Tibial nerve (tissue), 4 donors: ENCODE measurements around the gene SFMBT2. TPM values are rescaled to one million over a fixed set of nuclear protein-coding genes. Genes with fewer than 3 reads are reported as not detected.

Experiments used
- DNase-seq, 2 donors: peaks; one replicate each; pipeline ENCODE4 v3.0.0-alpha.2; 2019; ENCODE audit warnings: low spot score in 2 of 2
- H3K27ac ChIP-seq, 4 donors: fragments of 200-600 bp; sonication (generic) in 3 of 4; one replicate each; pipeline ENCODE4 v1.5.1; 2017 to 2019; ENCODE audit warnings: mild to moderate bottlenecking in 1 of 4
- H3K27me3 ChIP-seq, 2 donors: fragments of 200-600 bp; sonication (generic) in 1 of 2; one replicate each; pipeline versions ENCODE4 v1.5.1 to v1.6.0; 2017 to 2019
- H3K36me3 ChIP-seq, 3 donors: fragments of 200-600 bp; sonication (generic); one replicate each; pipeline ENCODE4 v1.5.1; 2018 to 2019
- H3K4me1 ChIP-seq, 4 donors: fragments of 200-600 bp; sonication (generic) in 3 of 4; one replicate each; pipeline ENCODE4 v1.5.1; 2017 to 2019
- H3K4me3 ChIP-seq, 4 donors: fragments of 200-600 bp; sonication (generic) in 3 of 4; one replicate each; pipeline ENCODE4 v1.5.1; 2017 to 2019; ENCODE audit warnings: mild to moderate bottlenecking in 1 of 4, moderate library complexity in 1 of 4
- H3K9me3 ChIP-seq, 4 donors: fragments of 200-600 bp; sonication (generic) in 3 of 4; one replicate each; pipeline ENCODE4 v1.5.1; 2017 to 2019
- EP300 ChIP-seq, 2 donors: sonication (generic); formaldehyde crosslinking; IDR thresholded peaks; one replicate each; pipeline ENCODE4 v1.6.1; 2017; ENCODE audit warnings: antibody characterized with exemption in 2 of 2, mild to moderate bottlenecking in 1 of 2
- POLR2A ChIP-seq, 2 donors: fragments of 450-650 bp; IDR thresholded peaks; one replicate each; pipeline ENCODE4 v1.6.1; 2017; ENCODE audit warnings: antibody characterized with exemption in 2 of 2, mild to moderate bottlenecking in 2 of 2, moderate library complexity in 2 of 2
- WGBS, 2 donors: methylation state at CpG; one replicate each; pipeline ENCODE4 v1.1.5; 2018; 5-methylcytosine and 5-hydroxymethylcytosine counted together
- total RNA-seq, 4 donors: library from RNA; depleted of rRNA; stranded (reverse); fragments of >200 nt; gene quantifications; one replicate each; pipeline ENCODE4 v1.1.0, GENCODE V29; 2016
- TF ChIP-seq, protein P1 (sequence below), 5 experiments: fragments of 200-600 bp in 3 of 5; fragments of 450-650 bp in 2 of 5; sonication (generic) in 3 of 5; IDR thresholded peaks; one replicate each; pipeline ENCODE4 v1.5.1; 2016 to 2019; ENCODE audit warnings: antibody characterized with exemption in 5 of 5, mild to moderate bottlenecking in 3 of 5, moderate library complexity in 2 of 5

Gene SFMBT2
- total RNA-seq, 4 donors from 2014 or later, result 10.2 to 24.0 (median 15.4) TPM

DNA sequence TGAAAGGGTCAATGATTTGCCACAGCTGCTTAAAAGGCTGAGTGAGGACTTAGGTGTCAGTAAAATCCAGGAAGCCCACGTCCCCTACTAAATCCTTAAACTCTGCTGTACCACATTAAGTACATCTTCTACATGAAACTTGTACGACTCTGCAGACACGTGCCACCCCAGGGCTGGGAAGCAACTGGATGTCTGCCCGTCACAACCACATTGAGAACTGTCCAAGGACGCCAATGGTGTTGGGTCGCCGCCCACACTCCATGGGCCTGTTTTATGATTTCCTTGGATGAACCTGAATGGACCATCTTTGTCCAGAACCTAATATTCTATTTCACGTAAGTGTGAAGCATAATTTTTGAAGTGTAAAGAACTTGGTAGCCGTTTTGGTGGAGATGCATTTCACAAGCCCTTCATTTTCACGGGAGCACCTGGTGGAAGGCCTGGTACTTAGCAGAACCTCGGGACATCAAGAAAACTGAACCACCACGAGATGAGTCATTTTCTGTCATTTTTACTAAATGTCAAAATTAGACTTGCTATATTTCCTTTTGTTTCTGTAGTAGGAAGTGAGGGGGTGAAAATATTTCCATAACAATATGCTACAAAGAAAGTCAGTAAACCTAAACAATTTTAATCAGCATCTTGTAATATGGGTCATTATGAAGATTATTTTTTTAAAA, 134.9 kb downstream of the SFMBT2 start:
- no peak overlapping the region for H3K4me3 ChIP-seq
- DNase-seq, result no peak
- H3K9me3 ChIP-seq, result no peaks in the 10 kb centered on the region
- TF ChIP-seq POLR2A (IDR thresholded peaks at IDR 0.05) (no peak), EP300 (IDR thresholded peaks at IDR 0.05) (no peak)
- TF ChIP-seq, protein P1, sequence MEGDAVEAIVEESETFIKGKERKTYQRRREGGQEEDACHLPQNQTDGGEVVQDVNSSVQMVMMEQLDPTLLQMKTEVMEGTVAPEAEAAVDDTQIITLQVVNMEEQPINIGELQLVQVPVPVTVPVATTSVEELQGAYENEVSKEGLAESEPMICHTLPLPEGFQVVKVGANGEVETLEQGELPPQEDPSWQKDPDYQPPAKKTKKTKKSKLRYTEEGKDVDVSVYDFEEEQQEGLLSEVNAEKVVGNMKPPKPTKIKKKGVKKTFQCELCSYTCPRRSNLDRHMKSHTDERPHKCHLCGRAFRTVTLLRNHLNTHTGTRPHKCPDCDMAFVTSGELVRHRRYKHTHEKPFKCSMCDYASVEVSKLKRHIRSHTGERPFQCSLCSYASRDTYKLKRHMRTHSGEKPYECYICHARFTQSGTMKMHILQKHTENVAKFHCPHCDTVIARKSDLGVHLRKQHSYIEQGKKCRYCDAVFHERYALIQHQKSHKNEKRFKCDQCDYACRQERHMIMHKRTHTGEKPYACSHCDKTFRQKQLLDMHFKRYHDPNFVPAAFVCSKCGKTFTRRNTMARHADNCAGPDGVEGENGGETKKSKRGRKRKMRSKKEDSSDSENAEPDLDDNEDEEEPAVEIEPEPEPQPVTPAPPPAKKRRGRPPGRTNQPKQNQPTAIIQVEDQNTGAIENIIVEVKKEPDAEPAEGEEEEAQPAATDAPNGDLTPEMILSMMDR (IDR thresholded peaks at IDR 0.05), result no peak
- WGBS, 2 donors, result 86% methylated on average over 12 of the region's 12 CpGs
- H3K36me3 ChIP-seq, result peaks cover 0 to 16% (median 0%) of the 10 kb centered on the region in 3 donors
- no peak overlapping the region for H3K27ac ChIP-seq
- no peaks in the 10 kb centered on the region for H3K4me1 ChIP-seq
- no peaks in the 10 kb centered on the region for H3K27me3 ChIP-seq

DNA sequence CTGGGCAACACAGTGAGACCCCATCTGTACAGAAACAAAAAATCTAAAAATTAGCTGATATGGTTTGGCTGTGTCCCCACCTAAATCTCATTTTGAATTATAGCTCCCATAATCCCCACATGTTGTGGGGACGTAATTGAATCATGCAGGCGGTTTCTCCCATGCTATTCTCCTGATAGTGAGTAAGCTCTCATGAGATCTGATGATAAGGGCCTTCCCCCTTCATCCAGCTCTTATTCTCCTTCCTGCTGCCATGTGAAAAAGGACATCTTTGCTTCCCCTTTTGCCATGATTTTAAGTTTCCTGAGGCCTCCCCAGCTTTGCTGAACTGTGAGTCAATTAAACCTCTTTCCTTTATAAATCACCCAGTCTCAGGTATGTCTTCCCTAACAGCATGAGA, 136.5 kb downstream of the SFMBT2 start:
- no peak for DNase-seq
- Histone ChIP-seq H3K27me3 (no peaks in the 10 kb centered on the region), H3K9me3 (no peaks in the 10 kb centered on the region), H3K4me3 (no peak overlapping the region), H3K4me1 (peaks cover 0 to 9% (median 0%) of the 10 kb centered on the region in 4 donors), H3K36me3 (peaks cover 0 to 12% (median 3%) of the 10 kb centered on the region in 3 donors), H3K27ac (no peak overlapping the region)
- whole genome bisulfite sequencing, 2 donors, result 89% methylated on average over 2 of the region's 2 CpGs
- TF ChIP-seq, protein P1 (IDR thresholded peaks at IDR 0.05), result no peak
- TF ChIP-seq POLR2A (IDR thresholded peaks at IDR 0.05) (no peak), EP300 (IDR thresholded peaks at IDR 0.05) (no peak)

DNA sequence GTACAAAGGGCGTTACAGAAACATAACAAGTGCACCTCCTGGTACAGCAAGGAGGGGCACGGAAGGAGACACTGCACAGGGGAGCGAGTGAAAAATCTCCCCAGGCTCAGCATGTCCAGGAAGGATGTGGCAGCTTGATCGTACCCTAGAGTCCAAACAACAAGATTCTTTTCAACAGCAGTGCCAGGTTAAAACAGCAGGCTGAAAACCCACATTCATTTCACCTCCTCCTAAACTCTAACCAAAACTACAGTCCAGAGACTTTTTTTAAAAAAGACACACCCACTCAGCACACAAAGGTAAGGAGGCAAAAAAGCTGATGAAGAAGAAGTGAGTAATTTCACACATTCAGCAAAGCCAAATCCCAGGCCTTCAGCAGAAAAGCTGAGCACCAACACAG, 138.8 kb downstream of the SFMBT2 start:
- no peak for DNase-seq

DNA sequence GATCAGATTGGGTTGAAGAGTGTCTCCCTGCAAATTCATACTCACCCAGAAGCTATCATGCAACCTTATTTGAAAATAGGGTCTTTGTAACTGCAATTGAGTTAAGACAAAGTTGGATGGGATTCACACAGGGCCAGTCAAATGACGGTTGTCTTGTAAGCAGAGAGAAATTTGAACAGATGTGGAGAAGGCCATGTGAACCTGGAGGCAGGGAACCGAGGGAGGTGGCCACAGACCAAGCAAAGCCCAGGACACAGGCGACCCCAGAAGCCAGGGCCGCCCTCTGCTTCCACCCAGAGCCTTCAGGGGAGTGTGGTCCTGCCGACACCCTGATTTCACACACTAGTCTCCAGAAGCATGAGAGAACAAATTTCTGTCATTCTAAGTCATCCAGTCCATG, 140.8 kb downstream of the SFMBT2 start:
- TF ChIP-seq EP300 (IDR thresholded peaks at IDR 0.05), result no peak
- TF ChIP-seq POLR2A (IDR thresholded peaks at IDR 0.05), result no peak
- TF ChIP-seq, protein P1 (IDR thresholded peaks at IDR 0.05), result no peak
- Histone ChIP-seq H3K4me1 (peaks cover 0 to 11% (median 0%) of the 10 kb centered on the region in 4 donors), H3K27me3 (no peaks in the 10 kb centered on the region), H3K36me3 (peaks cover 0 to 9% (median 3%) of the 10 kb centered on the region in 3 donors), H3K4me3 (no peak overlapping the region), H3K9me3 (no peaks in the 10 kb centered on the region), H3K27ac (no peak overlapping the region)
- DNase-seq, result no peak
- WGBS, 2 donors, result 81 to 84% methylated on average over 5 of the region's 5 CpGs

More for the DNA sequence above, 138.8 kb downstream of the SFMBT2 start:
- TF ChIP-seq EP300 (IDR thresholded peaks at IDR 0.05), result no peak
- TF ChIP-seq, protein P1 (IDR thresholded peaks at IDR 0.05), result no peak
- no peak for TF ChIP-seq POLR2A (IDR thresholded peaks at IDR 0.05)
- peaks cover 0 to 12% (median 3%) of the 10 kb centered on the region in 3 donors for H3K36me3 ChIP-seq
- H3K4me3 ChIP-seq, result no peak overlapping the region
- H3K4me1 ChIP-seq, result peaks cover 0 to 11% (median 0%) of the 10 kb centered on the region in 4 donors
- WGBS, 2 donors, result 92 to 95% methylated on average over 4 of the region's 4 CpGs
- no peaks in the 10 kb centered on the region for H3K27me3 ChIP-seq
- H3K9me3 ChIP-seq, result no peaks in the 10 kb centered on the region
- no peak overlapping the region for H3K27ac ChIP-seq

DNA sequence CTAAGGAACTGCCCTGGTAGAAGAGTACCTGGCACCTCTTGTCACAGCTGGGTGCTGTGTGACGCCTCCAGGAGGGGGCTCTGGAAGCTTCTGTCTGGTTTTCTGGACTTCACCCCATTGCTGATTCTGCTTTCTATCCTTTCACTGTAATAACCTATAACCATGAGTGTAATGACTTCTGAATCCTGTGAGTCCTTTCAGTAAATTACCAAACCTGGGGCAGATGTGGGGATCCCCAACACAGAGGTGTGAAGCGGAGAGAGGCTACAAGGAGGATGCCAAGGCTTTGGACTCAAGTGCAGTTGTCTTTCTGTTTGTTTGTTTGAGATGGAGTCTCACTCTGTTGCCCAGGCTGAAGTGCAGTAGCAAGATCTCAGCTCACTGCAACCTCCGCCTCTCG, 143.7 kb downstream of the SFMBT2 start:
- Histone ChIP-seq H3K36me3 (peaks cover 0 to 3% (median 0%) of the 10 kb centered on the region in 3 donors), H3K27ac (no peak overlapping the region), H3K9me3 (no peaks in the 10 kb centered on the region), H3K4me1 (peaks cover 0 to 11% (median 0%) of the 10 kb centered on the region in 4 donors), H3K4me3 (no peak overlapping the region), H3K27me3 (no peaks in the 10 kb centered on the region)
- WGBS, 2 donors, result 97 to 100% methylated on average over 4 of the region's 4 CpGs
- no peak for DNase-seq
- TF ChIP-seq, protein P1 (IDR thresholded peaks at IDR 0.05), result no peak
- TF ChIP-seq EP300 (IDR thresholded peaks at IDR 0.05) (no peak), POLR2A (IDR thresholded peaks at IDR 0.05) (no peak)
